Liver (tissue), 9 donors: ENCODE data around the gene SMIM21. TPM values are rescaled to one million over a fixed set of nuclear protein-coding genes. Genes with fewer than 3 reads are reported as not detected.

ENCODE experiments used
- DNase-seq: peaks from one replicate; pipeline ENCODE4 v3.0.0-alpha.2; 2017; ENCODE audit warnings: low spot score
- H3K27ac ChIP-seq, 2 donors: one replicate each; pipeline ENCODE4 v1.7.0; 2013; ENCODE audit warnings: inconsistent platforms in 2 of 2, low read length in 2 of 2, control low read depth in 1 of 2, low read depth in 1 of 2, mild to moderate bottlenecking in 1 of 2
- H3K27me3 ChIP-seq, 4 donors: one replicate each; pipeline versions ENCODE4 v1.6.1 to v1.7.0; 2013; ENCODE audit warnings: low read length in 3 of 4, inconsistent platforms in 1 of 4, mild to moderate bottlenecking in 1 of 4, moderate library complexity in 1 of 4; ENCODE audit not compliant: control insufficient read depth in 4 of 4, insufficient read depth in 4 of 4
- H3K36me3 ChIP-seq, 4 donors: one replicate each; pipeline versions ENCODE4 v1.6.1 to v1.7.0; 2013; ENCODE audit warnings: low read length in 3 of 4, mild to moderate bottlenecking in 3 of 4, low read depth in 1 of 4, moderate library complexity in 1 of 4; ENCODE audit not compliant: control insufficient read depth in 4 of 4, insufficient read depth in 3 of 4
- H3K4me1 ChIP-seq, 4 donors: one replicate each; pipeline versions ENCODE4 v1.6.1 to v1.7.0; 2013; ENCODE audit warnings: low read length in 3 of 4, mild to moderate bottlenecking in 3 of 4, moderate library complexity in 1 of 4; ENCODE audit not compliant: control insufficient read depth in 4 of 4, insufficient read depth in 4 of 4
- H3K4me3 ChIP-seq, 3 donors: one replicate each; pipeline versions ENCODE4 v1.6.1 to v1.7.0; 2013; ENCODE audit warnings: low read length in 3 of 3, control low read depth in 1 of 3, low read depth in 1 of 3, mild to moderate bottlenecking in 1 of 3
- H3K9ac ChIP-seq, 2 donors: one replicate each; pipeline ENCODE4 v1.7.0; 2013; ENCODE audit warnings: low read length in 2 of 2, mild to moderate bottlenecking in 2 of 2, moderate library complexity in 2 of 2, control low read depth in 1 of 2, low read depth in 1 of 2
- H3K9me3 ChIP-seq, 4 donors: one replicate each; pipeline versions ENCODE4 v1.6.1 to v1.7.0; 2013; ENCODE audit warnings: low read length in 3 of 4; ENCODE audit not compliant: control insufficient read depth in 4 of 4
- ATF3 ChIP-seq: IDR thresholded peaks from 2 replicates; pipeline ENCODE4 v1.6.1; 2016; ENCODE audit warnings: antibody characterized with exemption
- CTCF ChIP-seq: fragments of 150-350 bp; IDR thresholded peaks from 2 replicates; pipeline ENCODE4 v1.5.1; 2017; ENCODE audit warnings: improper control_type of control experiment, low read depth, low read length; ENCODE audit not compliant: missing input control
- EGR1 ChIP-seq, 2 donors: IDR thresholded peaks; 2 replicates each; pipeline ENCODE4 v1.6.1; 2016 to 2018; ENCODE audit warnings: antibody characterized with exemption in 2 of 2, low read depth in 2 of 2
- FOXA1 ChIP-seq: IDR thresholded peaks from 2 replicates; pipeline ENCODE4 v1.6.1; 2016; ENCODE audit warnings: antibody characterized with exemption
- FOXA2 ChIP-seq: IDR thresholded peaks from 2 replicates; pipeline ENCODE4 v1.6.1; 2016; ENCODE audit warnings: antibody characterized with exemption
- GABPA ChIP-seq, 2 donors: IDR thresholded peaks in 1 of 2; conservative IDR thresholded peaks in 1 of 2; 2 replicates each; pipeline ENCODE4 v1.6.1; 2016; ENCODE audit warnings: antibody characterized with exemption in 2 of 2, mild to moderate bottlenecking in 1 of 2, moderate library complexity in 1 of 2
- HNF4A ChIP-seq, 2 donors: conservative IDR thresholded peaks; 2 replicates each; pipeline ENCODE4 v1.6.1; 2016; ENCODE audit warnings: antibody characterized with exemption in 2 of 2, mild to moderate bottlenecking in 2 of 2
- HNF4G ChIP-seq: IDR thresholded peaks from 2 replicates; pipeline ENCODE4 v1.6.1; 2016; ENCODE audit warnings: antibody characterized with exemption
- JUND ChIP-seq, 2 donors: IDR thresholded peaks; 2 replicates each; pipeline ENCODE4 v1.6.1; 2016; ENCODE audit warnings: antibody characterized with exemption in 2 of 2
- MAX ChIP-seq: IDR thresholded peaks from 2 replicates; pipeline ENCODE4 v1.6.1; 2016; ENCODE audit warnings: antibody characterized with exemption
- NR2F2 ChIP-seq: IDR thresholded peaks from 2 replicates; pipeline ENCODE4 v1.6.1; 2016; ENCODE audit warnings: antibody characterized with exemption
- RAD21 ChIP-seq, 2 donors: IDR thresholded peaks; 2 replicates each; pipeline ENCODE4 v1.6.1; 2016; ENCODE audit warnings: antibody characterized with exemption in 2 of 2, mild to moderate bottlenecking in 2 of 2
- REST ChIP-seq: IDR thresholded peaks from 2 replicates; pipeline ENCODE4 v1.6.1; 2016; ENCODE audit warnings: antibody characterized with exemption, mild to moderate bottlenecking
- RXRA ChIP-seq, 2 donors: IDR thresholded peaks; 2 replicates each; pipeline ENCODE4 v1.6.1; 2017 to 2018; ENCODE audit warnings: antibody characterized with exemption in 2 of 2, mild to moderate bottlenecking in 1 of 2
- SP1 ChIP-seq: IDR thresholded peaks from 2 replicates; pipeline ENCODE4 v1.6.1; 2018; ENCODE audit warnings: antibody characterized with exemption, mild to moderate bottlenecking
- TAF1 ChIP-seq: conservative IDR thresholded peaks from 2 replicates; pipeline ENCODE4 v1.6.1; 2016; ENCODE audit warnings: antibody characterized with exemption, mild to moderate bottlenecking
- YY1 ChIP-seq: IDR thresholded peaks from 2 replicates; pipeline ENCODE4 v1.6.1; 2016; ENCODE audit warnings: antibody characterized with exemption, mild to moderate bottlenecking
- ZBTB33 ChIP-seq: IDR thresholded peaks from 2 replicates; pipeline ENCODE4 v1.6.1; 2016; ENCODE audit warnings: antibody characterized with exemption
- WGBS: extraction: QIAGEN DNeasy Blood & Tissue Kit; methylation state at CpG from one replicate; pipeline ENCODE4 v1.1.7; 2013; 5-methylcytosine and 5-hydroxymethylcytosine counted together
- polyA plus RNA-seq, 2 donors: library from polyadenylated mRNA; stranded (reverse) in 1 of 2; unstranded in 1 of 2; fragments of 200-250 nt in 1 of 2; fragments of >200 nt in 1 of 2; fragmentation: Nextera tagmentation in 1 of 2; extraction: Ambion mirVana in 1 of 2; gene quantifications; one replicate each; pipeline versions ENCODE4 v1.2.1 to v1.2.3, GENCODE V29; 2013 to 2015
- total RNA-seq, 2 donors: library from RNA; depleted of rRNA; stranded (reverse); fragments of >200 nt; gene quantifications; one replicate each; pipeline ENCODE4 v1.2.3, GENCODE V29; 2014
- donor health status: healthy.
- donor health status: healthy.
- donor health status: healthy.
- donor health status: healthy.
- donor health status: healthy.

Gene SMIM21
- total and polyA plus RNA-seq, 4 donors, result not detected

GRCh38 chr18:75450906-75451305 lies 23.4 kb upstream of the SMIM21 start:
- TF ChIP-seq REST (no peak), MAX (no peak), GABPA (IDR thresholded peaks at IDR 0.05 in 1 of 2, conservative IDR thresholded peaks at IDR 0.05 in 1 of 2) (no peak), FOXA2 (no peak), NR2F2 (no peak), RAD21 (IDR thresholded peaks at IDR 0.05) (no peak), HNF4G (no peak), SP1 (no peak), CTCF (no peak), ATF3 (no peak), FOXA1 (no peak), ZBTB33 (no peak), YY1 (no peak), EGR1 (IDR thresholded peaks at IDR 0.05; ENCODE audit: low read depth in 2 of 2) (no peak), JUND (IDR thresholded peaks at IDR 0.05) (no peak), TAF1 (no peak), HNF4A (conservative IDR thresholded peaks at IDR 0.05) (no peak), RXRA (IDR thresholded peaks at IDR 0.05) (no peak)
- DNase-seq, result no peak
- H3K36me3 ChIP-seq, result no peaks in the 10 kb centered on the region
- 64% methylated on average over 3 of the region's 3 CpGs for WGBS
- H3K4me3 ChIP-seq, result no peak overlapping the region
- H3K9ac ChIP-seq, result no peak overlapping the region
- no peaks in the 10 kb centered on the region for H3K27me3 ChIP-seq
- H3K9me3 ChIP-seq, result peaks cover 0 to 8% (median 0%) of the 10 kb centered on the region in 4 donors
- no peak overlapping the region for H3K27ac ChIP-seq
- peaks cover 0 to 8% (median 5%) of the 10 kb centered on the region in 4 donors for H3K4me1 ChIP-seq

GRCh38 chr18:75441896-75442295 lies 14.4 kb upstream of the SMIM21 start:
- no peak overlapping the region for H3K9ac ChIP-seq
- H3K4me1 ChIP-seq, result no peaks in the 10 kb centered on the region
- no peaks in the 10 kb centered on the region for H3K27me3 ChIP-seq
- no peaks in the 10 kb centered on the region for H3K36me3 ChIP-seq
- no peak overlapping the region for H3K27ac ChIP-seq
- no peak for DNase-seq
- H3K4me3 ChIP-seq, result no peak overlapping the region
- no peaks in the 10 kb centered on the region for H3K9me3 ChIP-seq
- WGBS, result 72% methylated on average over 5 of the region's 5 CpGs
- TF ChIP-seq RXRA (IDR thresholded peaks at IDR 0.05) (no peak), FOXA1 (no peak), ATF3 (no peak), REST (no peak), FOXA2 (no peak), CTCF (no peak), GABPA (IDR thresholded peaks at IDR 0.05 in 1 of 2, conservative IDR thresholded peaks at IDR 0.05 in 1 of 2) (no peak), EGR1 (IDR thresholded peaks at IDR 0.05; ENCODE audit: low read depth in 2 of 2) (no peak), HNF4A (conservative IDR thresholded peaks at IDR 0.05) (no peak), NR2F2 (no peak), TAF1 (no peak), SP1 (no peak)
